Stimulated activated CD4-positive, alpha-beta T cell treated with anti-CD3 and anti-CD28 coated beads, Interleukin-12 subunit alpha, Interleukin-12 subunit beta, amount 100 ng/mL, for 48 hours (primary cell): Measurements from ENCODE around the gene DMXL2.
"Not testable (repeated sequence)": the region's sequence is repeated elsewhere in the genome, so short reads cannot be mapped to it uniquely, and the experiment has no call there.

ENCODE experiments used
- DNase-seq, 3 donors: peaks; one replicate each; pipeline ENCODE4 v3.0.0-alpha.2; 2020; ENCODE audit warnings: low read depth in 2 of 3, low spot score in 1 of 3

DMXL2 gene

GRCh38 chr15:51496246-51496645 is 126.3 kb downstream of the DMXL2 start:
- no peak for DNase-seq

DNA sequence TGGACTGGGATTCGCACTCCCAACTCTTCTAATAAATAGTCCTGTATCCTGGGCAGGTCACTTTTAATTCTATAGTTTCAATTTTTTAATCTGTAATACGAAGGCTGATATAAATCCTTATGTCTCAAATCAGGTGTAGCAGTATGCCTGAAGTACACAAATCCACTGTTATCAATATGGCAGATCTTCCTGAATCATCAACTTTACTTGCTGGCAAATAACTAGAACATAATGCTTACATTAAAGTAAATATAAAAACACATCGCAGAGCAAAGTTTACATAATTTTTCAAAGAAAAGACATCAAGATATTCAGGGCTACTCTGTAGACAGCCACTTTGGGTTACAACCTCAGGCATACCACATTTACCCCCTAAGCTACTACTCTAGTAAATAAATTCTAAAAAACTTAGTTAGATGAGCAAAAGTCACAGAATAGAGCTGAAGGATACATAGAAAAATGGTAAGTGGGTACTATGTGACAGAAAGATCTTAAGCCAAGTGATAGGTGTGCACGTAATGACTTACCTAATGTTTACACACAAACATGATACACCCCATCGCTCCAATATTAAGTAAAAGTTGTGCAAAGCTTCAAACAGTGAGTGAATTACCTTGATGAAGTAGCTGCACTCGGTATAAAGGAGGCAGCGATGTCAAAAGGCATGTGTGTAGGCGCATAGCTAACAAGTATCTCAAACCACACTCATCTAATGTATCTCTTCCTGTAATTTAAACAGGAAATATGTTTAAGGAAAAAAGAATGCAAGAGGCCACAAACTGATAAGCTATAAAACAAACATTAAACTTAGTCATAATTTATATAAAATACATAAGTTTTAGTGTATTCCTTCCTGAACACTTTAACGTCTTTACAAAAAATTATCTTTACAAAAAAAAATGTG is 127.9 kb downstream of the DMXL2 start:
- no peak for DNase-seq

- no peak for DNase-seq
Measured at GRCh38 chr15:51493892-51494291, 128.7 kb downstream of the DMXL2 start.

- no peak for DNase-seq
Measured at GRCh38 chr15:51492528-51492927, 130.0 kb downstream of the DMXL2 start.

GRCh38 chr15:51491941-51492340 is 130.6 kb downstream of the DMXL2 start:
- DNase-seq, result no peak

DNA sequence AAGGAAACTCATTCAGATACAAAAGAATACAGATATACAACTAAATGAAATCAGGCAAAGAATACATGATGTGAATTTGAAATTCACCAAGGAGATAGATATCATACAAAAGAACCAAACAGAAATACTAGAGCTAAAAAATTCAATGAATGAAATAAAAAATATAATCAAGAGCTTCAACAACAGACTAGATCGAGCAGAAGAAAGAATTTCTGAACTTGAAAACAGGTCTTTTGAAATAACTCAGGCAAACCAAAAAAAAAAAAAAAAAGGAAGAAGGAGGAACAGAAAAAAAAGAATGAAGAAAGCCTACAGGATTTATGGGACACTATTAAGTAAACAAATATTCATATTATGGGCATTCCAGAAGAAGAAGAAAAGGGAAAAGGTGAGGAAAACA is 137.8 kb downstream of the DMXL2 start:
- no peak for DNase-seq

DNA sequence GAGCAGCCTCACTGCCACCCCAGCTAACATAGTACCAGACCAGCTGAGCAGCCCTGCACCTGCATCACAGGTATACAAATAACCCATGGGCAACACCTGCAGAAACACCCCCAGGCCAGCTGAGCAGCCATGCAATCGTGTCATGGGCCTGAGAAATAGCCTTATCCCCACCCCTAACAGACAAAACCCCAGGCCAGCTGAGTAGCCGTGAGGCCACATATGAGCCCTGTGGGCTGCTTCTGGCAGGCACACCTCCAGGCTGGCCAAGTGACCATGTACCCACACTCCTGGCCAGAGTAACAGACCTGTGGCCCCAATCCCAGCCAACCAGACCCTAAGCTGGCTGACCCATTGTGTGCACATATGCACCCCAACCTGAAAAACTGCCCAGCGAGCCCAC is 138.6 kb downstream of the DMXL2 start:
- DNase-seq, result no peak

DNA sequence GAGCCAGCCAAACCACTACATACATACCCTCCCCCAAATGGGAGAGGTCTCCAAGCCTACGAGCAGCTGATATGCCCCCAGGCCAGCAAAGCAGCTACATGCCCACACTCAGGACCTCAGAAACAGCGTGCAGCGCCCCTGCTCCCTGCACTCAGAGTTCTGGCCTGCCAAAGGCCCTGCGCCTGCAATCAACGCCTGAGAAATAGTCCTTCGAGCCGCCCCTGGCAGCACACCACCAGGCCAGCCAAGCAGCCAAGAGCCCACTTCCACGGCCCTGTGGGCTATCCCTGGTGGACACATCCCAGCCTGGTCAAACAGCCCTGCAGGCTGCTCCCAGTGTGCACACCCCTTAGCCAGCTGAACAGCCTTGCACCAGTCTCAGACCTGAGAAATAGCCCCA is 139.1 kb downstream of the DMXL2 start:
- DNase-seq, result no peak

GRCh38 chr15:51475736-51476135 is 146.8 kb downstream of the DMXL2 start:
- no peak for DNase-seq

DNA sequence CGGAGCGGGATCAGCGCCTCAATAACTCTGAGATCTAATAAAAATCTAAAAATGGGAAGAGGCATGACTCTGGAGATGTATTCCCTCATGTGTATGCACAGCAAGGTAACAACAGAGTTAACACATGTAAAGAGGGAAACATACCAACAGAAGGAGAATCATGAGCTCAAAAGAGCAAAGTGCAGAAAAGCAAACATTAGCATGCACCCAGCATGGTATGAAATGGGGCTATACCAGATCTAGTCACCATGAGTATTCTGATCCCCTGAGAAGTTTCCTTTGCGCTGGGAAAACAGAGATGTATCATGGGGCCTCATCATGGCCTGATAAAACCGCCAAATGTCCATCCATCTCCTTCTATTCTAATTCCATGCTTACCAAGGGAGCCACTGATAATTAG is 152.1 kb downstream of the DMXL2 start:
- DNase-seq, result no peak

DNA sequence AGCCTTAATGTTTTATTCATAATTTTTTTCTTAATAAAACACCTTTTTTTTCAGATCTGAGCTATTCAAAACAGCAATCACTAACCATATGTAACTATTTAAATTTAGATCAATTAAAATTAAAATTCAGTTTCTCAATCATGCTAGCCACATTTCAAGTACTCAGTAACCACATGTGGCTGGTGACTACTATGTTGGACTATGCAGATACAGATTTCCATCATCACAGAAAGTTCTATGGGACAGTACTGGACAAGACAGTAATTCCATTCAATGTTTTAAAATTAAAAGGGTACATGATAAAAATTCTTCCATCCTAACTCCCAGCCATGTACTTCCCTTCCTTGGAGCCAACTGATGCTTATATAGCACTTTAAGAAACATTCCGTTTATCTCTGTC is 161.8 kb downstream of the DMXL2 start:
- no peak for DNase-seq

DNA sequence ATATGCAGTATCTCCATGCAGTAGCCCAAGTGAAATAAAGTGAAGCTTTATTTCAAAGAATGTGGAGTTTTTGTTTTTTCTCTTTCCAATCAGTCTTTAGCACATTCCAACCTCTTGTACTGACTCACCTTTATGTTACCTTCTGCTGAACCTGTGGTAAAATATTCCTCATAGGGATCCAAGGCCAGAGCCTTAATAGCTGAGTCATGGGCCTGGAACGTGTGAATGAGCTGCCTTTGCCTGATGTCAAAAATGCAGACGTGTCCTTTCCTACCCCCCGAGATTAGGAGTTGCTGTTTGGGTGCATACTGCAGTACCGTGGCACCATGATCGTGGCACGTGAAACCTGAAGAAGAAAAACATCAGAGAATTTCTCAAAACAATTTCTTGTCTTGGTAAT is 172.6 kb downstream of the DMXL2 start:
- DNase-seq, result no peak

GRCh38 chr15:51448622-51449399 is 173.8 kb downstream of the DMXL2 start:
- no peak for DNase-seq

DNA sequence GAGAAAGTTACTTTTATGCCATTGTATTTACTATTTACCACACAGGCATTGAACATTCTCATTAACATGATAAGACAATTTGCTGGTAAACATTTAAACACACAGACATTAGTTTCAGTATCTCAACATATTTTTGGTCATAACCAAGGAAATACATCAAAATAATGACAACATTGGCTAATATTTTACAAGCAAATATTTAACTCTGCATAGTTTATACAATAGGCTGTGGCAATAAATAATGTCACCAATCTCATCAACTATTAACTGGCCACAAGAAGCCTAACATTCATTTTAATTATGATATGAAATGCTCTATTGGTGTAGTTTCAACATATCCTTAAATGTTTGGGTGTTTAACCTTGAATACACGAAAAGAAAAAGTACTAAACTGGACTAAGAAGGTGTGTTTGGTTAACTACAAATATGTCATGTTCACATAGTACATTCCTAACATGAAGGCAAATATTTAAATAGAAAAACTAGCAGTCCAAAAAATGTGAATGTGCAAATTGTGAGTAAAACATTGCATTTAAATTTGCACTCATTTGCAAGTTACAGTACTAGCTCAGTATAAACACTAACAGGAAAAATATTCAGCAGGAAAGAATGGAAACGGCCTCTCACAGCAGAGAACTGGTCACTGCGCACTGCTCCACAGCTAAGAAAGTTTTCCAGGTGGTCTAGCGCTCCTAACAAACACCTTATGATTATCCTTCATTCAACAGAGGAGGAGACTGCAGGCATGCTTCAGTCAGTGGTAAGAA is 174.5 kb downstream of the DMXL2 start:
- DNase-seq, result no peak

DNA sequence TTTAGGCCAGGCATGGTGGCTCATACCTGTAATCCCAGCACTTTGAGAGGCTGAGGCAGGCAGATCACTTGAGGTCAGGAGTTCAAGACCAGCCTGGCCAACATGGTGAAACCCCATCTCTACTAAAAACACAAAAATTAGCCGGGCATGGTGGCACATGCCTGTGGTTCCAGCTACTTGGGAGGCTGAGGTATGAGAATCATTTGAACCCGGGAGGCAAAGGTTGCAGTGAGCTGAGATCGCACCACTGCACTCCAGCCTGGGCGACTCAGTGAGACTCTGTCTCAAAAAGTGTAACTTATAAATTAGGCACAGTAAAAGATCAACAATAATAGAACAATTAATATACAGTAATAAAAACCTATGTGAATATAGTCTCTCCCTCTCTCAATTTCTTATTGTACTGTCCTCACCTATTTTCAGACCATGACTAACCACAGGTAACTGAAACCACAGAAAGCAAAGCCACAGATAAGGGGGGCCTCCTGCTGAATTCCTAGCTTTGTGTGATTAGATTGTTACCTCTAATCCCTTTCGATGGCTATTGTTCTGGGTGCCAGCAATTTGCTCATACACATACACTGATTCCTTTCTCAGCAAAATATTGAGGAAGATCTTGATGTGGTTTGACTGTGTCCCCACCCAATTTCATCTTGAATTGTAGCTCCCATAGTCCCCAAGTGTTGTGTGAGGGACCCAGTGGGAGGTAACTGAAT is 176.4 kb downstream of the DMXL2 start:
- not testable (repeated sequence) for DNase-seq

DNA sequence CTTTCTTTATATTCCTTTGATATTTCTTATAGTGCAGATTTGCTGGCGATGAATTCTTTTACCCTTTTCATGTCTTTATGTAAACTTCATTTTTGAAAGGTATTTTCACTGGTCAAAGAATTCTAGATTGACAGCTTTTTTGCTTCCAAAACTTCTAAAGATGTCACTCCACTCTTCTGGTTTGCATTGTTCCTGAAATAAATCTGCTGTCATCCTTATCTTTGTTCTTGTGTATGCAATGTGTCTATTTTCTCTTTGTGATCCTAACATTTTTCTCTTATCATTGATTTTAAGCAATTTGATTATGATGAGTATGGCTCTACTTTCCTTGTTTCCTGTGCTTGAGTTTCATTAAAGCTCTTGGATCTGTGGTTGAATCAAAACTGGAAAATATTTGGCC is 177.8 kb downstream of the DMXL2 start:
- no peak for DNase-seq

DNA sequence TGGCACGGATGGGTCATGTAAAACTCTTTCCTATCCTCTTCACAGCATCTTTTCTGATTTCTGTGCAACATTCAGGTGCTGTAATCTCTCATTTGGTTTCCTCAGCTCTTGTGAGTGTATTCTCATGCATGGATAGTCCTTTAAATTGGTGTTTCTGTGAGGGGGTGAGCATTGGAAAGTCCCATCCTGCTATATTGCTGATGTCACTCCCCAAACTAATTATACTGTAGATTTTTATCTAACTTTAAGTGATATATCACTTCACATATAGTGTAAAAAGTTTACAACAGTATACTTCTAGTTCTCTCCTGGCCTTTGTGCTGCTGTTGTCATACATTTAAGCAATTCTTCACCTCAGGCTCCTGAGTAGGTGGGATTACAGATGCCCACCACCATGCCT is 178.5 kb downstream of the DMXL2 start:
- DNase-seq, result no peak

- no peak for DNase-seq
Measured at GRCh38 chr15:51443282-51443914, 179.2 kb downstream of the DMXL2 start.

- DNase-seq, result no peak
Measured at GRCh38 chr15:51438526-51438925, 184.0 kb downstream of the DMXL2 start.

DNA sequence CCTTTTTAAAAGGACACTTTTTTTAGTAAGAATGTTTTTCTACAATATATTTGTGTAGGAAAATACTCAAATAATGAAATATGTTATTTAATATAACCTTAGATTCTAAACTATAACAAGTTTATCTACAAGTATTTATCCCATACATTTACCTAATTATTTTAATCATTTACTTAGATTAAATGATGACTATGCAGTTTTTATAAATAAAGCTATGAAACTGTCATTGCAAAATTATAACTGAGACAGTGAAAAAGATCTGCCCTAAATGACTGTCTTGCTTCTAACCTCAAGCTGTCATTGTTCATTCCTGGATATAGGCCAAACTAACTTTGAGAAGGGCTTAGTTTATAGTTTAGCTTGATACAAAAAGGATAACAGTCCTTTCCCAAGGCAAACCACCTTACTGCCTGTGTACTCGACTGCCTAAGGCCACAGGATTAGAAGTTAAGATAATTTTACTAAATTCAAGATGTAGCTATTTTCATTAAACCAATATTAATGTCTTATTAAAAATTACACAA is 197.0 kb downstream of the DMXL2 start:
- no peak for DNase-seq
